Measurements from ENCODE around the gene SMAP2. TPM values are rescaled to one million over a fixed set of nuclear protein-coding genes. Genes with fewer than 3 reads are reported as not detected.

Gene SMAP2
- total and polyA plus RNA-seq, 2 of the 4 experiments (the other 2 are of a cell fraction) = 30.1 to 31.0 TPM

DNA sequence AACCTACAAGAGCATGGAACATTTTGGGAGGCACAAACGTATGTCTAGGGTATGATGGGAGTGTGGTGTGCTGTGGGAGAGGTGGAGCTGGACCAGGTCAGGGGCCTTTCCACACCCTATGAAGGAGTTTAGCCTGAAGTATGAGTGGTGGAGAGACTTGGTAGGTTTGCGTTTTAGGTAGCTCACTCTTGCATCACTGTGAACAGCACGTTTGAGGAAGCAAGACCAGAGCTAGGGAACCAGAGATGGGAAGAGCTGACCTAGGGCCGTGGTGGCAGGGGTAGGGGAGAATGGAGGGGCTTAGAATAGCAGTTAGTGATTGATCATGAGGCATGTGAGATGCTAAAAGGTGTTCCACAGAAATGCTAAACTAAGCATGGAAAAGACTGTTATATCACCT lies 51.7 kb downstream of the SMAP2 start:
- peaks cover 12% of the 10 kb centered on the region; the same call in 1 of the 2 replicates for H3K9me1 ChIP-seq (ENCODE audit: insufficient read depth, low read length)
- no peak overlapping the region for H4K5ac ChIP-seq (ENCODE audit: low read depth, low read length)
- H3K4ac ChIP-seq (ENCODE audit: low read depth, low read length) = no peak overlapping the region
- no peaks in the 10 kb centered on the region for H3K27me3 ChIP-seq (ENCODE audit: control insufficient read depth, insufficient read depth, low read length)
- no peak overlapping the region for H2BK5ac ChIP-seq (ENCODE audit: low read depth, low read length, poor library complexity, severe bottlenecking)
- no peaks in the 10 kb centered on the region for H4K20me1 ChIP-seq (ENCODE audit: insufficient read depth, low read length)
- no TSS peak for BruUV-seq (replicated peaks)
- DNase-seq (no peak), ATAC-seq (ENCODE audit: low read depth) (no peak)
- no peaks in the 10 kb centered on the region for H3K9me3 ChIP-seq (ENCODE audit: control insufficient read depth, insufficient read depth, low read length)
- H2AK5ac ChIP-seq (ENCODE audit: low read depth, low read length) = no peak overlapping the region
- no peak overlapping the region for H2BK120ac ChIP-seq (ENCODE audit: low read depth, low read length)
- H3K23ac ChIP-seq (ENCODE audit: low read depth, low read length) = no peak overlapping the region
- H3K4me1 ChIP-seq (ENCODE audit: control insufficient read depth, insufficient read depth, low read length) = peaks cover 3% of the 10 kb centered on the region; the same call in 1 of the 2 replicates
- peaks cover 7% of the 10 kb centered on the region for H3K36me3 ChIP-seq (ENCODE audit: control insufficient read depth, insufficient read depth, low read length)
- no peak overlapping the region for H3K4me2 ChIP-seq (ENCODE audit: low read depth, low read length)
- no peak overlapping the region for H3K14ac ChIP-seq (replicated peaks; ENCODE audit: low read depth, low read length)
- H3K79me1 ChIP-seq (ENCODE audit: low read depth in 1 of 2, low read length in 2 of 2) = peaks cover 8 to 12% of the 10 kb centered on the region in 2 experiments; a peak in 3 of 4 replicates
- dilution Hi-C loops (cut with HindIII; ENCODE audit: low sequenced_read_pairs, unreplicated experiment) = no loop called here
- 56% methylated on average over 2 of the region's 4 CpGs; no CpG with 5 or more reads in 1 of the 2 experiments for WGBS, 2 experiments (ENCODE audit: extremely low coverage in 2 of 2, insufficient read length in 1 of 2)
- POLR2A ChIA-PET (ENCODE audit: unreplicated experiment) = interaction anchor here (0.6 kb wide), 1 partner anchor 11 kb away, joined by 3 read pairs; no protein-coding TSS in a partner anchor
- CTCF ChIA-PET = interaction anchor here (0.8 kb wide), 1 partner anchor 13 kb away, joined by 4 read pairs; no protein-coding TSS in a partner anchor
- H3K27ac ChIP-seq (ENCODE audit: insufficient read depth, low read length) = no peak overlapping the region
- no peak overlapping the region for H3K56ac ChIP-seq (ENCODE audit: extremely low read depth, insufficient read depth, low read length)
- no peak overlapping the region for H2AFZ ChIP-seq (replicated peaks; ENCODE audit: low read length, poor library complexity)
- no peak overlapping the region for H3K18ac ChIP-seq (ENCODE audit: low read depth, low read length)
- no peak overlapping the region for H3K4me3 ChIP-seq (ENCODE audit: insufficient read depth, low read depth, low read length)
- no peak overlapping the region for H3K9ac ChIP-seq (ENCODE audit: low read depth, low read length)
- no peak overlapping the region for H2BK20ac ChIP-seq (ENCODE audit: low read depth, low read length)
- intact Hi-C loops (cut with micrococcal nuclease) = no loop called here
- H2BK15ac ChIP-seq (ENCODE audit: low read depth, low read length) = no peak overlapping the region
- H2AK9ac ChIP-seq (replicated peaks; ENCODE audit: low read depth, low read length, poor library complexity) = no peak overlapping the region
- in situ Hi-C loops (cut with MboI; ENCODE audit: low sequenced_read_pairs) = no loop called here
- H4K91ac ChIP-seq (ENCODE audit: insufficient read depth, low read depth, low read length) = no peak overlapping the region
- TF ChIP-seq FOS (IDR thresholded peaks at IDR 0.05; ENCODE audit: low read depth, low read length) = no peak
- TF ChIP-seq, protein P1, sequence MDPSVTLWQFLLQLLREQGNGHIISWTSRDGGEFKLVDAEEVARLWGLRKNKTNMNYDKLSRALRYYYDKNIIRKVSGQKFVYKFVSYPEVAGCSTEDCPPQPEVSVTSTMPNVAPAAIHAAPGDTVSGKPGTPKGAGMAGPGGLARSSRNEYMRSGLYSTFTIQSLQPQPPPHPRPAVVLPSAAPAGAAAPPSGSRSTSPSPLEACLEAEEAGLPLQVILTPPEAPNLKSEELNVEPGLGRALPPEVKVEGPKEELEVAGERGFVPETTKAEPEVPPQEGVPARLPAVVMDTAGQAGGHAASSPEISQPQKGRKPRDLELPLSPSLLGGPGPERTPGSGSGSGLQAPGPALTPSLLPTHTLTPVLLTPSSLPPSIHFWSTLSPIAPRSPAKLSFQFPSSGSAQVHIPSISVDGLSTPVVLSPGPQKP (IDR thresholded peaks at IDR 0.05; ENCODE audit: borderline replicate concordance, low read depth, low read length) = no peak
- TF ChIP-seq MAFK (IDR thresholded peaks at IDR 0.05; ENCODE audit: low read depth, low read length) = no peak
- TF ChIP-seq POLR2A (IDR thresholded peaks at IDR 0.05; ENCODE audit: low read depth, low read length) = no peak
- TF ChIP-seq CHD1 (IDR thresholded peaks at IDR 0.05; ENCODE audit: low read depth, low read length) = no peak
- TF ChIP-seq RAD21 (IDR thresholded peaks at IDR 0.05; ENCODE audit: low read length) = no peak
- H4K8ac ChIP-seq (ENCODE audit: low read depth in 2 of 2, low read length in 2 of 2) = no peak overlapping the region

Data from IMR-90 (cell line).